ENCODE data around the gene BPGM.

DNA sequence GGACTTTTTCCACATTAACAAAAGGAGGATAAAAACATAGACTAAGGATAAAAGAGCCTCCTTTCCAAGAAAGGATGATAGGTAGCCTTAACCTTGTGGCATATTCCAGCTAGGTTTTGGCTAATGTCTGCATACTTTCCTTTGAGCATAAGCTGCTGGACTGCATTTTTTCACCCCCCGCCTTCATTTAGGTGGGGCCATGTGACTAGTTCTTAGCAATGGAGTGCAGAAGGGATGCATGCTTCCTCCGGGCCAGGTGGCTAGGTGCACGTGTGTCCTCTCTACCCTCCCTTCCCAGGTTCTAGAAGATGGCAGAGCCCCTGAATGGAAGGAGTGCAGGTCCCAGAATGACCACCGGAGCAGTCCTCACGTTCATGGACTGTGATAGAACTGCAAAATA is 59.8 kb downstream of the BPGM start:
- TF ChIP-seq, protein P1, sequence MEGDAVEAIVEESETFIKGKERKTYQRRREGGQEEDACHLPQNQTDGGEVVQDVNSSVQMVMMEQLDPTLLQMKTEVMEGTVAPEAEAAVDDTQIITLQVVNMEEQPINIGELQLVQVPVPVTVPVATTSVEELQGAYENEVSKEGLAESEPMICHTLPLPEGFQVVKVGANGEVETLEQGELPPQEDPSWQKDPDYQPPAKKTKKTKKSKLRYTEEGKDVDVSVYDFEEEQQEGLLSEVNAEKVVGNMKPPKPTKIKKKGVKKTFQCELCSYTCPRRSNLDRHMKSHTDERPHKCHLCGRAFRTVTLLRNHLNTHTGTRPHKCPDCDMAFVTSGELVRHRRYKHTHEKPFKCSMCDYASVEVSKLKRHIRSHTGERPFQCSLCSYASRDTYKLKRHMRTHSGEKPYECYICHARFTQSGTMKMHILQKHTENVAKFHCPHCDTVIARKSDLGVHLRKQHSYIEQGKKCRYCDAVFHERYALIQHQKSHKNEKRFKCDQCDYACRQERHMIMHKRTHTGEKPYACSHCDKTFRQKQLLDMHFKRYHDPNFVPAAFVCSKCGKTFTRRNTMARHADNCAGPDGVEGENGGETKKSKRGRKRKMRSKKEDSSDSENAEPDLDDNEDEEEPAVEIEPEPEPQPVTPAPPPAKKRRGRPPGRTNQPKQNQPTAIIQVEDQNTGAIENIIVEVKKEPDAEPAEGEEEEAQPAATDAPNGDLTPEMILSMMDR (conservative IDR thresholded peaks at IDR 0.05; ENCODE audit: low read depth, low read length), result no peak
- no peak for TF ChIP-seq EZH2 (IDR thresholded peaks at IDR 0.05; ENCODE audit: borderline replicate concordance, low read depth, low read length, poor library complexity, severe bottlenecking)
